Bronchial epithelial cell (primary cell): ENCODE measurements around the gene TTC13. TPM values are rescaled to one million over a fixed set of nuclear protein-coding genes. Genes with fewer than 3 reads are reported as not detected.

Source experiments
- DNase-seq: peaks from one replicate; pipeline ENCODE4 v3.0.0-alpha.2; 2010; ENCODE audit warnings: low read depth
- FAIRE-seq: peaks from 2 replicates; lab custom pipeline; 2011; peaks lifted over from hg19 to GRCh38; lab: Jason Lieb, UNC
- H3K27me3 ChIP-seq: 2 replicates; pipeline ENCODE4 v1.5.1; 2011; ENCODE audit warnings: low read length; ENCODE audit not compliant: control insufficient read depth, insufficient read depth
- H3K36me3 ChIP-seq: 2 replicates; pipeline ENCODE4 v1.5.1; 2011; ENCODE audit warnings: low read length; ENCODE audit not compliant: control insufficient read depth, insufficient read depth
- H3K4me3 ChIP-seq: 2 replicates; pipeline ENCODE4 v1.5.1; 2011; ENCODE audit warnings: mild to moderate bottlenecking, low read depth, low read length, control low read depth
- CTCF ChIP-seq: IDR thresholded peaks from 2 replicates; pipeline ENCODE4 v1.5.1; 2011; ENCODE audit warnings: mild to moderate bottlenecking, moderate library complexity, low read length, control low read depth, inconsistent platforms; ENCODE audit not compliant: insufficient read depth, severe bottlenecking
- total RNA-seq: library from RNA; depleted of rRNA; stranded (reverse); fragments of >200 nt; gene quantifications from 2 replicates; pipeline ENCODE4 v1.2.1, GENCODE V29; 2014

Gene TTC13
- total RNA-seq, 1 donor from 2014 or later: 8.7 TPM

GRCh38 chr1:230972855-230973271 lies 5.8 kb downstream of the TTC13 start:
- Histone ChIP-seq H3K4me3 (no peak overlapping the region), H3K27me3 (no peaks in the 10 kb centered on the region), H3K36me3 (no peaks in the 10 kb centered on the region)
- FAIRE-seq: no peak
- no peak for DNase-seq
- TF ChIP-seq CTCF: no peak

- FAIRE-seq (no peak), DNase-seq (no peak)
- Histone ChIP-seq H3K4me3 (no peak overlapping the region), H3K27me3 (no peaks in the 10 kb centered on the region), H3K36me3 (no peaks in the 10 kb centered on the region)
- no peak for TF ChIP-seq CTCF
Measured at GRCh38 chr1:230971771-230972170, 6.9 kb downstream of the TTC13 start.

GRCh38 chr1:230970432-230970831 lies 8.2 kb downstream of the TTC13 start:
- DNase-seq (no peak), FAIRE-seq (no peak)
- Histone ChIP-seq H3K36me3 (no peaks in the 10 kb centered on the region), H3K4me3 (no peak overlapping the region), H3K27me3 (no peaks in the 10 kb centered on the region)
- TF ChIP-seq CTCF: no peak

DNA sequence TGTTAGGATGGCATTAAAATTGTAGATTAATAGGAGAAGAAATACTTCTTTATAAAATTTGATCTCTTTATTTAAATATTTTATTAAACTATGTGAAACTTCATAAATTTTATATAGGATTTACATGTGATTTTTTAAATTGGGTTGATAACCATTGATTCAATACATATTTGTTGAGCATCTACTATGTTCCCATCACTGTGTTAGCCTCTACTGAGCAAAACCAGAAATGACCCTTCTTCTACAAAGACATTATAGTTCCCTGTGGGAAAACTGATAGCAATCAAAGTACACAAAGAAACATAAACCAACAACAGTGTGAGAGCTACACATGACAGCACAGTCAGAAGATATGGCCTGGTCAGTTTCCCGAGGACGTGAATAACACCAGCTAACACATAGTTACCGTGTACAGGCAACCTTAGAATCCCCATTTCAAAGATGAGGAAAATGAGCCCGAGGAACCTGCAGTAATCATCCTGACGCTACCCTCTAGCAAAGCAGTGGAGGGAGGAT lies 12.2 kb downstream of the TTC13 start:
- no peak overlapping the region for H3K4me3 ChIP-seq
- H3K36me3 ChIP-seq: no peaks in the 10 kb centered on the region
- H3K27me3 ChIP-seq: no peaks in the 10 kb centered on the region
- no peak for FAIRE-seq
- TF ChIP-seq CTCF: no peak
- DNase-seq: no peak

- FAIRE-seq (no peak), DNase-seq (no peak)
- no peak overlapping the region for H3K4me3 ChIP-seq
- H3K27me3 ChIP-seq: no peaks in the 10 kb centered on the region
- no peaks in the 10 kb centered on the region for H3K36me3 ChIP-seq
- TF ChIP-seq CTCF: no peak
Measured at GRCh38 chr1:230965535-230965934, 13.1 kb downstream of the TTC13 start.

- Histone ChIP-seq H3K36me3 (no peaks in the 10 kb centered on the region), H3K27me3 (no peaks in the 10 kb centered on the region), H3K4me3 (no peak overlapping the region)
- no peak for TF ChIP-seq CTCF
- DNase-seq: no peak
- FAIRE-seq: no peak
Measured at GRCh38 chr1:230964896-230965295, 13.8 kb downstream of the TTC13 start.
